Erythroblast (primary cell): ENCODE measurements around the gene MAPK7.

Source experiments
- GATA1 ChIP-seq: IDR thresholded peaks from 2 replicates; pipeline ENCODE4 v1.6.1; 2011; ENCODE audit warnings: low read depth, mild to moderate bottlenecking, control low read depth, low read length, moderate library complexity
- POLR2A ChIP-seq: IDR thresholded peaks from 2 replicates; pipeline ENCODE4 v1.6.1; 2011; ENCODE audit warnings: mild to moderate bottlenecking, low read length

DNA sequence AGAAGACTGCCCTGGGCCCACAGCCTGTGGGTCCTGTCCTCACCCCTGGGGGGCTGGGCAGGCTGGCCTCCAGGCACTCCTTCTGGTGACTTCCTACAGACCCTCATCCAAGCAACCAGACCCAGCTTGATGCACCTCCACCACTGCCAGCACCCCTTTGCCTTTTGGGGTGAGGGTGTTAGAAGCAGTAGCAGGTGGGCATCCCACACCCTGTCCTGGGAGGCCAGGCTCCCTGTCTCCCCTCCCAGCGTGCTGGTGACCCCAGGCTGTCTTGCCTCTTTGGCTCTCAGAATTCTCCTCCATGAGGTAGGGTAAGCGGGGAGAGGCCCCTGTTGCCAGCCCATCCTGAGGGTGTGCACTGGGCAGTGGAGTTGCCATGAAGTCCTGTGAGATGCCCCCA, 49.2 kb upstream of the MAPK7 start:
- TF ChIP-seq POLR2A (no peak), GATA1 (no peak)
